Measurements from ENCODE around the gene TSPEAR. TPM values are rescaled to one million over a fixed set of nuclear protein-coding genes. Genes with fewer than 3 reads are reported as not detected.

The TSPEAR gene
- total and polyA plus RNA-seq, 7 donors: not detected

DNA sequence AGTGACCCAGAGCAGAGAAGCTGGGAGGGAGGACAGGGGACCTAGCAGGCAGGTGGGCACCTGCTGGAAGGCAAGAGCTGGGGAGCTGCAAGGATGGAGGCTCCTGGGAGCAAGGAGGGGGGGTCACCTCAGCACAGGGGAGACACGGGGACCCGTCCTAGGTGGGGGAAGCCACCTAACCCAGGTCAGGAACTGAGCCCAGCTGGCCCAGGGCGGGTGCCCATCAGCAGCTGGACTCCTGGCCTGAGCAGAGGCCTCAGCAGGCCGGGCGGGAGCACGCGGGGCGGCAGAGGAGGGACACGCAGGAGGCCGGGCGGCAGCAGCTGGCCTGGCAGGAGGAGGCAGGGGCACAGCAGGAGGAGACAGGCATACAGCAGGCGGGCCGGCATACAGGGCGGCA, 172.3 kb downstream of the TSPEAR start:
- TF ChIP-seq, protein P1, sequence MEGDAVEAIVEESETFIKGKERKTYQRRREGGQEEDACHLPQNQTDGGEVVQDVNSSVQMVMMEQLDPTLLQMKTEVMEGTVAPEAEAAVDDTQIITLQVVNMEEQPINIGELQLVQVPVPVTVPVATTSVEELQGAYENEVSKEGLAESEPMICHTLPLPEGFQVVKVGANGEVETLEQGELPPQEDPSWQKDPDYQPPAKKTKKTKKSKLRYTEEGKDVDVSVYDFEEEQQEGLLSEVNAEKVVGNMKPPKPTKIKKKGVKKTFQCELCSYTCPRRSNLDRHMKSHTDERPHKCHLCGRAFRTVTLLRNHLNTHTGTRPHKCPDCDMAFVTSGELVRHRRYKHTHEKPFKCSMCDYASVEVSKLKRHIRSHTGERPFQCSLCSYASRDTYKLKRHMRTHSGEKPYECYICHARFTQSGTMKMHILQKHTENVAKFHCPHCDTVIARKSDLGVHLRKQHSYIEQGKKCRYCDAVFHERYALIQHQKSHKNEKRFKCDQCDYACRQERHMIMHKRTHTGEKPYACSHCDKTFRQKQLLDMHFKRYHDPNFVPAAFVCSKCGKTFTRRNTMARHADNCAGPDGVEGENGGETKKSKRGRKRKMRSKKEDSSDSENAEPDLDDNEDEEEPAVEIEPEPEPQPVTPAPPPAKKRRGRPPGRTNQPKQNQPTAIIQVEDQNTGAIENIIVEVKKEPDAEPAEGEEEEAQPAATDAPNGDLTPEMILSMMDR (IDR thresholded peaks at IDR 0.05): no peak
- H3K9me3 ChIP-seq: no peaks in the 10 kb centered on the region
- H3K4me1 ChIP-seq: no peaks in the 10 kb centered on the region
- ATAC-seq: no peak
- no peaks in the 10 kb centered on the region for H3K36me3 ChIP-seq (ENCODE audit: insufficient read depth in 1 of 2, low read depth in 1 of 2)
- no peak overlapping the region for H3K27ac ChIP-seq
- peaks cover 0 to 17% (median 9%) of the 10 kb centered on the region in 3 donors for H3K27me3 ChIP-seq (ENCODE audit: insufficient read depth in 3 of 3, low read length in 2 of 3)
- H3K4me3 ChIP-seq: no peak overlapping the region
- intact Hi-C loops (cut with DNase I): no loop called here
- 19 to 24% (median 21%) methylated on average over 6 to 14 of the region's 14 CpGs for WGBS, 3 donors
- no peak for DNase-seq

DNA sequence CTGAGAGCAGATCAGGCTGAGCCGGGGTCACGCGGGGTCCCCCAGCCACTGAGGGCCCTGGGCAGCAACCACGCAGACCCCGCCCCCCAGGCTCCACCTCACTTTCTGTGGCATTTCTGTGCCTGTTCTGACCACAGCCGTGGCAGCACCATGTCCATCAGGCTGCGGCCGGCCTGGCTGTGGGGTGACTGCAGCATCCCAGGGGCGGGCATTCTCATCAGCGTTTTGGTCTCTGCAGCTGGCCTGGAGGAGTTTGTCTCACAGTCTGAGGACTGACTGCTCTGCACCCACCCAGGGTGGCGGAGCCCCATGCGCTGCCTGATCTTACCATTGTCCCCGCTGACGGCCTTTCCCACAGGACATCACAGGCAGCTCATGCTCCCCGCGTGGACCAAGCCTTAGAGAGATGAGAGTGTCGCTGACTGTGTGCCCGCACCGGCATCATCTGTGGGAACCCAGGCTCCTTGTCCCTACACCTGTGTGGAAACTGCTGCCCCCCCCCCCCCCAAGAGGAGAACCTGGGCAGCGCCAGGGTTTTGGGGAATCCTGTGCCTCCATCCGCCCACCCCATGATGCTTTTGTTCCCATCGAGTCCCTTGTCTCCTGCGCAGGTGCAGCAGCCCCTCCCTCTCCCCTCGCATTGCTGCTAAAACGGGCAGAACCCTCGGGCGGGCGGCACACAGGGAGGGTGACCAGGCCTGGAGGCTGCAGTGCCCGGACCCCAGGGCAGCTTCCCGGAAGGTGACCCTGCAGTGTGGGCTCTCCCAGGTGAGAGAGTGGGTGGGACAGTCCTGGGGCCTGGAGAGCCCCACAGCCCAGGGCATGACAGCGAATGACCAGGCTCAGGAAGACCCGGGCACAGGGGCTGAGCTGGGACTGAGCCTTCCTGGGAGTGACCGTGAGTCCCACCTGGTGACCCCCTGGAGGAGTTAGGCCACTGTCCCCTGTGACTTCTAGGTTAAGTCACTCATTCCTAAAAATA, 173.2 kb downstream of the TSPEAR start:
- H3K4me3 ChIP-seq: no peak overlapping the region
- H3K9me3 ChIP-seq: no peaks in the 10 kb centered on the region
- TF ChIP-seq, protein P1 (IDR thresholded peaks at IDR 0.05): no peak
- ATAC-seq: no peak
- H3K27me3 ChIP-seq (ENCODE audit: insufficient read depth in 3 of 3, low read length in 2 of 3): peaks cover 0 to 17% (median 9%) of the 10 kb centered on the region in 3 donors
- no peak overlapping the region for H3K27ac ChIP-seq
- no peaks in the 10 kb centered on the region for H3K4me1 ChIP-seq
- 90 to 92% (median 90%) methylated on average over 30 to 33 of the region's 33 CpGs for WGBS, 3 donors
- intact Hi-C loops (cut with DNase I): no loop called here
- no peaks in the 10 kb centered on the region for H3K36me3 ChIP-seq (ENCODE audit: insufficient read depth in 1 of 2, low read depth in 1 of 2)
- DNase-seq: no peak

DNA sequence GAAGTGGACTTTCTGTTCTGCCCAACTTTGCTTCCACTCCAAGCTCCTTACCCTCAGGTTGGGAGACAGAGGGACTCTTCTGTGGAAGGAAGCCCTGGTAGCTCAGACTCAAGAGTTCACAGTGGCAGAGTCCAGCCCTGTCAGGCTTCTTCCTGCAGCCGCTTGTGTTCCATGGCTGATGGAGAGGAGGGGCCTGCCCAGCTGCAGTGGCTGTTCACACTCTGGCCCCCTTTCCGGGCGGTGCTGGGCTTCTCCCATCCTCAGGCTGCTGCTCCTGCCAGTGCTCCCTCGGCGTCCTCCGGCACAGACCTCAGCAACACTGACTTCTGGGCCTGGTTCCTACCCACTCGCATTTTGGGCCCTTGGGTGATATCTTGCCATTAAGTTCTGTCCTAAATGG, 175.4 kb downstream of the TSPEAR start:
- no peak for DNase-seq
- intact Hi-C loops (cut with DNase I): no loop called here
- Histone ChIP-seq H3K4me1 (no peaks in the 10 kb centered on the region), H3K27me3 (ENCODE audit: insufficient read depth in 3 of 3, low read length in 2 of 3) (peaks cover 0 to 19% (median 9%) of the 10 kb centered on the region in 3 donors), H3K36me3 (ENCODE audit: insufficient read depth in 1 of 2, low read depth in 1 of 2) (no peaks in the 10 kb centered on the region), H3K9me3 (no peaks in the 10 kb centered on the region), H3K4me3 (no peak overlapping the region), H3K27ac (no peak overlapping the region)
- no peak for ATAC-seq
- 42 to 51% (median 45%) methylated on average over 7 of the region's 7 CpGs for WGBS, 3 donors
- TF ChIP-seq, protein P1 (IDR thresholded peaks at IDR 0.05): no peak

DNA sequence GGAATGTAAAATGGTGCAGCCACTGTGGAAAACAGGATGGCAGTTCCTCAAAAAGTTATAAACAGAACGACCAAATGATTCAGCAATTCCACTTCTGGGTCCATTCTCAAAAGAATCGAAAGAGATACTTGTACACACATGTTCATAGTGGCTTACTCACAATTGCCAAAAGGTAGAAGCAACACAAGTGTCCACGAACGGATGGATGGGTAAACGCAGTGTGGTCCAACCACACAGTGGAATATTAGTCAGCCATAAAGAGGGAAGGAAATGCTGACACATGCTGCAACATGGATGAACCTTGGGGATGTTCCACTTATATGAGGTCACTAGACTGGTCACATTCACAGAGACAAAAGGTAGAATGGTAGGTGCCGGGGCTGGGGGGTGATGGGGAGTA, 176.7 kb downstream of the TSPEAR start:
- Histone ChIP-seq H3K4me1 (no peaks in the 10 kb centered on the region), H3K4me3 (no peak overlapping the region), H3K27ac (no peak overlapping the region), H3K9me3 (no peaks in the 10 kb centered on the region), H3K36me3 (ENCODE audit: insufficient read depth in 1 of 2, low read depth in 1 of 2) (no peaks in the 10 kb centered on the region), H3K27me3 (ENCODE audit: insufficient read depth in 3 of 3, low read length in 2 of 3) (peaks cover 0 to 20% (median 5%) of the 10 kb centered on the region in 3 donors)
- WGBS, 3 donors: 91 to 97% (median 93%) methylated on average over 6 of the region's 6 CpGs
- no peak for ATAC-seq
- no peak for DNase-seq
- TF ChIP-seq, protein P1 (IDR thresholded peaks at IDR 0.05): no peak
- intact Hi-C loops (cut with DNase I): no loop called here

Data from psoas muscle (tissue), 8 donors.